Left lung (tissue), 10 donors: Measurements from ENCODE around the gene IL3. TPM values are rescaled to one million over a fixed set of nuclear protein-coding genes. Genes with fewer than 3 reads are reported as not detected.

Experiments
- ATAC-seq: fragments of 200-7000 bp; cut with Tn5 transposase; one replicate; pipeline ENCODE4 v1.9.1; 2020; ENCODE audit warnings: moderate library complexity
- DNase-seq, 4 donors: peaks; one replicate each; pipeline ENCODE4 v3.0.0-alpha.2; 2013 to 2020
- H3K27ac ChIP-seq, 2 donors: fragments of 200-600 bp; sonication (generic) in 1 of 2; one replicate each; pipeline versions ENCODE4 v1.5.0 to v1.8.0; 2020 to 2021
- H3K27me3 ChIP-seq, 2 donors: fragments of 200-600 bp; sonication (generic) in 1 of 2; one replicate each; pipeline versions ENCODE4 v1.5.0 to v1.8.0; 2020 to 2021
- H3K36me3 ChIP-seq, 2 donors: fragments of 200-600 bp; sonication (generic) in 1 of 2; one replicate each; pipeline versions ENCODE4 v1.5.0 to v1.8.0; 2020 to 2021
- H3K4me1 ChIP-seq, 2 donors: fragments of 200-600 bp; one replicate each; pipeline ENCODE4 v1.8.0; 2021
- H3K4me3 ChIP-seq, 2 donors: fragments of 200-600 bp; sonication (generic) in 1 of 2; one replicate each; pipeline versions ENCODE4 v1.5.0 to v1.8.0; 2020 to 2021; ENCODE audit warnings: mild to moderate bottlenecking in 1 of 2
- H3K9me3 ChIP-seq, 2 donors: fragments of 200-600 bp; sonication (generic) in 1 of 2; one replicate each; pipeline versions ENCODE4 v1.5.0 to v1.8.0; 2020 to 2021
- intact Hi-C, 2 donors: fragments of 100-400 bp; cut with DNase I; formaldehyde crosslinking; loops; one replicate each; pipeline versions ENCODE4 v1.11.2 to v1.14.2; 2022
- polyA plus RNA-seq, 6 donors: library from polyadenylated mRNA; unstranded; fragments of 120-200 nt; gene quantifications; one replicate each; pipeline ENCODE4 v1.2.1, GENCODE V29; 2013; ENCODE audit not compliant: insufficient read length in 6 of 6
- total RNA-seq, 2 donors: library from RNA; stranded (reverse); fragmentation: NEBNext Ultra II Directional; extraction: Animal tissue kit (Norgen Biotek cat#: 25700); gene quantifications; one replicate each; pipeline ENCODE4 v1.2.1, GENCODE V29; 2021
- TF ChIP-seq, protein P1 (sequence below), 2 donors: fragments of 200-600 bp; sonication (generic) in 1 of 2; IDR thresholded peaks; one replicate each; pipeline versions ENCODE4 v1.5.0 to v1.8.0; 2021; ENCODE audit warnings: antibody characterized with exemption in 2 of 2
- donor health status: DM: no; HTN: yes; CAD: no.
- donor health status: DM: no; HTN: no; CAD: no.

Gene IL3
- total and polyA plus RNA-seq, 8 donors = not detected

DNA sequence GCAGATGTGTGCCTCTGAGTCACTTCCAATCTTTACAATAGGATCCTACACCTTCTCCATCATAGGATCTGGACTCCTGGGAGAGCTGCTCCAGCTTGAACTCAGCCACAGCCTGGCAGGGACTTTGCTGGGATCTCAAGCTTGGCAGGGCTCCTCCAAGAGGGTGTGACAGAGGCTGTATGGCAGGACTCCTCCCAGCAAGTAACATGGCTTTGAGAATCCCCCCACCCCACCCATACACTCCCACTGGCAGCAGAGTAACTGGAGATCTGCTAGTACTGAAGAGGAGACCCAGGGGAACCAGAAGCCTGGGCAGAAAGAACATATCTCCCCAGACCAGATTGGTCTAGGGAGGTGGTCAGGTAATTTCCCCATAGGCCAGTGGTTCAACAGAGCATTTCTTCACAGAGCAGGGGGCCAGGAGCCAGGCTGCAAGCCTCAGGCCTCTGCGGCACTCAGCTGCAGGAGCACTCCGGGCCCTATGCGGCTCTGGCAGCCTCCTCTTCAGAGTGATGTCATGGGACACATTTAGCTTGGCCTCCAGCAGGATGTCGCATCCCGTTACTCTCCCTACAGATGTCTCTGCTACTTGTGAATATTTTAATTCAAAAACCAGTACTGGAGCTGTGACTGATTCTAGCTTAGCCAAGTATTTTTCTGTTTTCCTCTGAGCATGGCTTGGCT lies 47.3 kb upstream of the IL3 start:
- Histone ChIP-seq H3K9me3 (no peaks in the 10 kb centered on the region), H3K27ac (no peak overlapping the region), H3K4me3 (no peak overlapping the region), H3K36me3 (no peaks in the 10 kb centered on the region), H3K27me3 (peaks cover 10 to 95% of the 10 kb centered on the region in 2 donors), H3K4me1 (peaks cover 0 to 12% of the 10 kb centered on the region in 2 donors)
- intact Hi-C loops = no loop called here
- TF ChIP-seq, protein P1, sequence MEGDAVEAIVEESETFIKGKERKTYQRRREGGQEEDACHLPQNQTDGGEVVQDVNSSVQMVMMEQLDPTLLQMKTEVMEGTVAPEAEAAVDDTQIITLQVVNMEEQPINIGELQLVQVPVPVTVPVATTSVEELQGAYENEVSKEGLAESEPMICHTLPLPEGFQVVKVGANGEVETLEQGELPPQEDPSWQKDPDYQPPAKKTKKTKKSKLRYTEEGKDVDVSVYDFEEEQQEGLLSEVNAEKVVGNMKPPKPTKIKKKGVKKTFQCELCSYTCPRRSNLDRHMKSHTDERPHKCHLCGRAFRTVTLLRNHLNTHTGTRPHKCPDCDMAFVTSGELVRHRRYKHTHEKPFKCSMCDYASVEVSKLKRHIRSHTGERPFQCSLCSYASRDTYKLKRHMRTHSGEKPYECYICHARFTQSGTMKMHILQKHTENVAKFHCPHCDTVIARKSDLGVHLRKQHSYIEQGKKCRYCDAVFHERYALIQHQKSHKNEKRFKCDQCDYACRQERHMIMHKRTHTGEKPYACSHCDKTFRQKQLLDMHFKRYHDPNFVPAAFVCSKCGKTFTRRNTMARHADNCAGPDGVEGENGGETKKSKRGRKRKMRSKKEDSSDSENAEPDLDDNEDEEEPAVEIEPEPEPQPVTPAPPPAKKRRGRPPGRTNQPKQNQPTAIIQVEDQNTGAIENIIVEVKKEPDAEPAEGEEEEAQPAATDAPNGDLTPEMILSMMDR (IDR thresholded peaks at IDR 0.05) = no peak
- ATAC-seq (no peak), DNase-seq (no peak)

DNA sequence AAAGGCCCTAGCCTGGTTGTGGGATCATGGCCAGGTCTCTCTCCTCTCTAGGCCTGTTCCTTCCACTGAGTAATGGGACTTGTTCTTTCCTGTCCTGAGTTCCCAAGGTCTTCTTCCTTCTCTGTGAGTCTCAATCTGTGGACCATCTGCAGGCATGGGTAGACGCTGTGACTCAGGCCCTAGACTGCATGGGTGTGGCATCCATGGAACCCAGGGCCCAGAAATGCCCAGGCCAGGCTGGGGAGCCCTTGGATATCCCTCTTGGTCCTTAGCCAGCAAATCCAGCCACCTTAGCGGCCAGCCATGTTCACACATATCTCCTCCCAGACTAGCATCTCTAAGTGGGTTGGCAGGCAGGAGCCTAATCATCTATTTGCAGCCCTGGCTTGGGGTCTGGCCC lies 46.7 kb upstream of the IL3 start:
- ATAC-seq (no peak), DNase-seq (no peak)
- intact Hi-C loops = no loop called here

DNA sequence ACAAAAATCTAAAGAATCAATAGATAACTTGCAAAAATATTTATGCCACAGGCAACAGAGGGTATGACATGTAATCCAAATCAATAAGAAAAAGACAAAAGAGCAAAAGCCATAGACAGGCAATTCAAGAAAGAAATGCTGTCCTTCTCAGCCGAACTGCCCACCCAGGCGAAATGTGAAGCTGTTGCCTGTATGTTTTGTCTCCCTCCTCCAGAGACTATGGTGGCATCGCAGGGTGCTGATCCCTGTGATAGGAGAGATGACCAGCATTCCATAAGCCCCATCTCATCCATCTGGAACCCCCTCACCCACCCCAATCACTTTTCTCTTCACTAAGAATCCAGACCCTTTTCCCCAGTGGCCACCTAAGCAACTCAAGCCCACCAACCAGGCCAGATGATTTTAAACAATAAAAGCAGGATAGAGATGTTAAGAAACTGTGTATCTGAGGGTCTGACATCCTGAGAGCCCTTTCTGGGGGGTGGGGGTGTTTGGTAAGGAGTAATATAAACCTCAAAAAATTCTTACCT lies 43.7 kb upstream of the IL3 start:
- Histone ChIP-seq H3K9me3 (no peaks in the 10 kb centered on the region), H3K4me3 (no peak overlapping the region), H3K36me3 (no peaks in the 10 kb centered on the region), H3K27me3 (peaks cover 7 to 71% of the 10 kb centered on the region in 2 donors), H3K27ac (no peak overlapping the region), H3K4me1 (peaks cover 0 to 4% of the 10 kb centered on the region in 2 donors)
- no peak for DNase-seq
- TF ChIP-seq, protein P1 (IDR thresholded peaks at IDR 0.05) = no peak
- no peak for ATAC-seq
- intact Hi-C loops = no loop called here

More for the DNA sequence above, 46.7 kb upstream of the IL3 start:
- Histone ChIP-seq H3K36me3 (no peaks in the 10 kb centered on the region), H3K4me1 (peaks cover 0 to 12% of the 10 kb centered on the region in 2 donors), H3K27ac (no peak overlapping the region), H3K9me3 (no peaks in the 10 kb centered on the region), H3K4me3 (no peak overlapping the region), H3K27me3 (peaks cover 10 to 95% of the 10 kb centered on the region in 2 donors)
- TF ChIP-seq, protein P1 (IDR thresholded peaks at IDR 0.05) = no peak

- no peak overlapping the region for H3K4me3 ChIP-seq
- DNase-seq (no peak), ATAC-seq (no peak)
- no peaks in the 10 kb centered on the region for H3K36me3 ChIP-seq
- no peaks in the 10 kb centered on the region for H3K4me1 ChIP-seq
- TF ChIP-seq, protein P1 (IDR thresholded peaks at IDR 0.05) = no peak
- H3K27ac ChIP-seq = no peak overlapping the region
- intact Hi-C loops = no loop called here
- H3K27me3 ChIP-seq = peaks cover 2 to 66% of the 10 kb centered on the region in 2 donors
- no peaks in the 10 kb centered on the region for H3K9me3 ChIP-seq
Observed at GRCh38 chr5:132017316-132017715, 43.1 kb upstream of the IL3 start.

DNA sequence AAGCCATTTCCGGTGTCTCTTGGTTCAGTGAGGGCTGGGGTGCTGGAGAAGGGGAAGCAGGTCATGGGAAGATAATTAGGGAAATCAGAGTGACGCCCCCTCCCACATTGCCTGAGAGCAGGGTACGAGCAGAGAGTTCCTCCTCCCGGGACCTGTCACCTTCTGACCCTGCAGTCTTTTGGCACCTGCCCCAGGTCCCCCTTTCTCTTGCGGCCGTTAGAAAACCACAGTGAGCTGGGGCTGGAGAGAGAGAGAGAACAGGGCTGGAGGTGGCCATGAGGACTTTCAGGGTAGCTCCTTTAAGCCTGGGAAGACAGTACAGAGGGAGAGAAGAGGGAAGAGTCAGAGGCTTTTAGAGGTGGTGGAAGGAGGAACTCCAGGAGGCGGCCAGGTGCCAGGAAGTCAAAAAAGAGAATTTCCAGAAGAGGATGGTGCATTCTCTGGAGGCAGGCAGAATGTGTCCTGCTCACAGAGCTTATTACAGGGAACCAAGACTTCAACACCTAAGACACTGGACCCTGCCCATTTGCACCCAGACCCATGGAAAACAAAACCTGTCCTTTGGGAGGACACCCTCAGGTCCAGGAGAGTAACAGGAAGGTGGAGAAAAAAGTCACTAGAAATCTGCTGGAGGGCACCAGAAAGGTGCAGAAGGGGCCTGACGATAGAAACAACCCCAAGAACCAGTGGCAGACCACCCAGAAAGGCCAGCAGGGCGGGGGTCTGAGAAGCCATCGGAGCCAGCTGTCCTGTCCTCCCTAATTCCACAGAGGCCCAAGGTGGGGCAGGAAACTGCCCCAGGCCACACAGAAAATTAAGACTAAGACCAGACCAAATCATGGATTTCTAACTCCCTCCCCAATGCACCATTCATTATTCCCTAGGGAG lies 42.5 kb upstream of the IL3 start:
- intact Hi-C loops = no loop called here
- H3K4me3 ChIP-seq = no peak overlapping the region
- ATAC-seq = no peak

More for the DNA sequence above, 42.5 kb upstream of the IL3 start:
- TF ChIP-seq, protein P1 (IDR thresholded peaks at IDR 0.05) = no peak
- peaks cover 0 to 59% of the 10 kb centered on the region in 2 donors for H3K27me3 ChIP-seq
- no peaks in the 10 kb centered on the region for H3K4me1 ChIP-seq
- DNase-seq = no peak
- H3K27ac ChIP-seq = no peak overlapping the region
- H3K9me3 ChIP-seq = no peaks in the 10 kb centered on the region
- no peaks in the 10 kb centered on the region for H3K36me3 ChIP-seq
